CD4-positive, alpha-beta memory T cell (primary cell): ENCODE data around the gene HMOX1. TPM values are rescaled to one million over a fixed set of nuclear protein-coding genes. Genes with fewer than 3 reads are reported as not detected.

Source experiments
- CTCF ChIA-PET: fragments of 350-600 bp; sonication (Branson Sonifier 250); formaldehyde crosslinking; loops from one replicate; lab custom pipeline; 2021; ENCODE audit warnings: inconsistent platforms; ENCODE audit not compliant: partially characterized antibody; lab: Charles Lee
- POLR2A ChIA-PET: fragments of 350-600 bp; sonication (Branson Sonifier 250); formaldehyde crosslinking; loops from one replicate; lab custom pipeline; 2021; ENCODE audit not compliant: partially characterized antibody; lab: Charles Lee
- DNase-seq, 5 donors: peaks; one replicate each; pipeline versions ENCODE4 v3.0.0 to v3.0.0-alpha.2; 2020 to 2022; ENCODE audit warnings: mixed read lengths in 1 of 5
- H3K27ac ChIP-seq: one replicate; pipeline ENCODE4 v1.7.0; 2013; ENCODE audit warnings: low read depth, low read length
- H3K27me3 ChIP-seq: 2 replicates; pipeline ENCODE4 v1.7.0; 2013; ENCODE audit warnings: mild to moderate bottlenecking, low read length, moderate library complexity; ENCODE audit not compliant: insufficient read depth
- H3K36me3 ChIP-seq: 2 replicates; pipeline ENCODE4 v1.7.0; 2013; ENCODE audit warnings: mild to moderate bottlenecking, low read length, moderate library complexity; ENCODE audit not compliant: insufficient read depth
- H3K4me1 ChIP-seq: 2 replicates; pipeline ENCODE4 v1.7.0; 2013; ENCODE audit warnings: mild to moderate bottlenecking, low read length, moderate library complexity; ENCODE audit not compliant: insufficient read depth
- H3K4me3 ChIP-seq, 2 donors: one replicate each; pipeline ENCODE4 v1.7.0; 2013; ENCODE audit warnings: low read length in 2 of 2, mild to moderate bottlenecking in 1 of 2
- H3K9me3 ChIP-seq, 2 donors: one replicate each; pipeline ENCODE4 v1.7.0; 2013; ENCODE audit warnings: low read length in 2 of 2, control low read depth in 1 of 2; ENCODE audit not compliant: control insufficient read depth in 1 of 2
- H3K27ac Mint-ChIP-seq, 7 donors: one replicate each; pipeline ENCODE4 v1.8.0; 2020 to 2021; ENCODE audit warnings: mixed read lengths in 7 of 7, mild to moderate bottlenecking in 6 of 7, inconsistent platforms in 3 of 7, moderate library complexity in 3 of 7
- H3K27me3 Mint-ChIP-seq, 2 donors: one replicate each; pipeline ENCODE4 v1.8.0; 2020 to 2021; ENCODE audit warnings: mixed read lengths in 2 of 2
- H3K36me3 Mint-ChIP-seq, 2 donors: one replicate each; pipeline ENCODE4 v1.8.0; 2020 to 2021; ENCODE audit warnings: mixed read lengths in 2 of 2, inconsistent platforms in 1 of 2, mild to moderate bottlenecking in 1 of 2
- H3K4me1 Mint-ChIP-seq, 4 donors: one replicate each; pipeline ENCODE4 v1.8.0; 2020 to 2021; ENCODE audit warnings: mixed read lengths in 4 of 4, mild to moderate bottlenecking in 1 of 4
- H3K4me3 Mint-ChIP-seq, 8 donors: one replicate each; pipeline ENCODE4 v1.8.0; 2020 to 2021; ENCODE audit warnings: mixed read lengths in 8 of 8, mild to moderate bottlenecking in 7 of 8, moderate library complexity in 6 of 8, inconsistent platforms in 3 of 8
- H3K9me3 Mint-ChIP-seq, 8 donors: one replicate each; pipeline ENCODE4 v1.8.0; 2020 to 2021; ENCODE audit warnings: mixed read lengths in 8 of 8, mild to moderate bottlenecking in 5 of 8, inconsistent platforms in 3 of 8, moderate library complexity in 1 of 8
- intact Hi-C: fragments of 100-400 bp; cut with micrococcal nuclease; formaldehyde crosslinking; loops from one replicate; pipeline ENCODE4 v1.15.1; 2023
- polyA plus RNA-seq, 2 donors: library from polyadenylated mRNA; unstranded; fragments of 300-500 nt; fragmentation: Illumina TruSeq; gene quantifications; one replicate each; pipeline ENCODE4 v1.2.3, GENCODE V29; 2021
- total RNA-seq, 2 experiments: library from RNA; stranded (reverse); gene quantifications; one replicate each; pipeline ENCODE4 v1.2.3, GENCODE V29; 2021

HMOX1 gene
- total and polyA plus RNA-seq, 4 experiments from 2014 or later, result 0.20 to 8.3 (median 7.7) TPM; not detected in 1

GRCh38 chr22:35431483-35432227 is 50.8 kb downstream of the HMOX1 start:
- POLR2A ChIA-PET, result no interaction called here
- Mint-ChIP-seq H3K4me1 (peaks cover 0 to 3% (median 2%) of the 10 kb centered on the region in 4 donors), H3K27ac (peak overlapping the region in 1 of 7 donors; percentile 11), H3K9me3 (peaks cover 0 to 14% (median 2%) of the 10 kb centered on the region in 8 donors), H3K36me3 (peaks cover 19 to 24% of the 10 kb centered on the region in 2 donors), H3K4me3 (no peak overlapping the region), H3K27me3 (no peaks in the 10 kb centered on the region)
- peaks cover 0 to 12% of the 10 kb centered on the region in 2 donors for H3K9me3 ChIP-seq
- H3K4me1 ChIP-seq, result no peaks in the 10 kb centered on the region
- H3K36me3 ChIP-seq, result peaks cover 11% of the 10 kb centered on the region
- H3K27ac ChIP-seq, result no peak overlapping the region
- intact Hi-C loops, result loop anchor here (2.0 kb wide), 1 partner anchor 693 kb away; no protein-coding TSS in a partner anchor
- CTCF ChIA-PET, result interaction anchor here (0.6 to 6.1 kb wide), 7 partner anchors 9 to 199 kb away, joined by 3 to 49 read pairs (median 4); no protein-coding TSS in a partner anchor
- H3K4me3 ChIP-seq, result no peak overlapping the region
- no peaks in the 10 kb centered on the region for H3K27me3 ChIP-seq
- no peak for DNase-seq

DNA sequence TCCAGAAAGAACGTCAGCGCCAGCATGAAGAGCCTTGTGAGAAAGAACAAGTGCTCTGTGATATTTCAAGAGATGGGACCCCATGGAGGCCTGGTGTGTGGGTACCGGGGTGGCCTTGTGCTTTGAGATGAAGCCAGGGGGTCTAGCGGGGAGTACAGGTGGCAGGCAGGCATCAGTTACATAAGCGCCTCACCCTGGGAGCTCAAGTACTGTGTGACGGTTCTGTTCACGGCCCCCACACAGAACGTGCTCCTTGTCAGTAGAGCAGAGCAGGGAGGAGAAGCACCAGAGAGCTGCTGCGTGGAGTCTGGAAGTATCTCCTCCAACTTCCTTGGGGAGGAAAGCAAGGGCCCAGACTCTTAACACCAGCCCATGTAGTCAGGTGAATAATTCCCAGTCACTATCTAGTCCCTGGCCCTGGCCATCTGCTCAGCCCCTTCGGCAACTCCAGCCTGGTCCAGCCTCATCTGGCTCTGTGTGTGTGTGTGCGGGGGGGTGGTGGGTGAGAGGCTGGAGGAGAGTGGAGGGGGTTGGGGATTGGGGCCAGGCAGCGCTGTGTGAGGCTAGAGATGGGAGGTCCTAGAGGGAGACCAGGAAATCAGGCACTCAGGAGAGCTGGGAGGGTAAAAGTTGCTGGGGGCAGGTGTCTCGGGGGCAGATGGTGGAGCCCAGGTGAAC is 51.5 kb downstream of the HMOX1 start:
- H3K4me1 Mint-ChIP-seq, result no peaks in the 10 kb centered on the region
- H3K27me3 ChIP-seq, result no peaks in the 10 kb centered on the region
- peaks cover 13 to 21% of the 10 kb centered on the region in 2 donors for H3K36me3 Mint-ChIP-seq
- POLR2A ChIA-PET, result no interaction called here
- peak overlapping the region in 1 of 7 donors; percentile 11 for H3K27ac Mint-ChIP-seq
- peaks cover 0 to 12% of the 10 kb centered on the region in 2 donors for H3K9me3 ChIP-seq
- H3K9me3 Mint-ChIP-seq, result peaks cover 0 to 14% (median 2%) of the 10 kb centered on the region in 8 donors
- H3K4me1 ChIP-seq, result no peaks in the 10 kb centered on the region
- no peak overlapping the region for H3K4me3 ChIP-seq
- CTCF ChIA-PET, result interaction anchor here (1.0 to 6.1 kb wide), 3 partner anchors 13 to 151 kb away, joined by 3 to 49 read pairs (median 4); no protein-coding TSS in a partner anchor
- H3K4me3 Mint-ChIP-seq, result no peak overlapping the region
- intact Hi-C loops, result no loop called here
- H3K27ac ChIP-seq, result no peak overlapping the region
- H3K36me3 ChIP-seq, result peaks cover 8% of the 10 kb centered on the region
- no peaks in the 10 kb centered on the region for H3K27me3 Mint-ChIP-seq
- no peak for DNase-seq

DNA sequence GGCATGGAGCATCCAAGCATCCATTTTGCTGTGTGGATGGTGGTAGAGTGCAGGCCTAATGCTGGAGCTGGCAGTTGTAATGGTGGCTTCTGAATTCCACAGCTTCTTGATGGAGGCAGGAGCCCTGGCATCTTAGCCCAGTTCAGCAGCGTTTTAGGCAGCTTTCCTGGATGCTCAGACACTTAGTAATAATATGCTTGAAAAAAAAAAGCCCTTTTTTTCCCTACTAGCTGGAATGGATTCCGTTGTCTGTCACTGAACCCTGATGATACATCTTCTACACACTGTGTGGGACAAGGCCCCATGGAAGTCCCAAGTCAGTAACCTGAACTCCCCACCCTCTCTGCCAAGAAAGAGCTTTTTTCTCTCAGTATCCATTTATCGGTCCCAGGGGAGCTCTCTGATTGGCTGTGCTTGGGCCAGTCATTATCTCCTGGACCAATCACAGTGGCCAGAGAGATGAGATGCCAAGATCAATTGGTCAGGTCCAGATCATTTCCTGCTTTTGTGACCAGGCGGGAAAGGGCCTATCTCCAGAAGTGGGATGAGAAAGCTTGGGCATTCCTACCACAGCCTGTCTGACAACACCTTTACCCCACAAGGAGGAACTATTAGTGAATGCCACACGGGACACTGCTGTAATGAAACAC is 53.3 kb downstream of the HMOX1 start:
- Histone ChIP-seq H3K27ac (no peak overlapping the region), H3K36me3 (peaks cover 8% of the 10 kb centered on the region), H3K4me1 (no peaks in the 10 kb centered on the region), H3K4me3 (no peak overlapping the region), H3K9me3 (peaks cover 0 to 12% of the 10 kb centered on the region in 2 donors), H3K27me3 (no peaks in the 10 kb centered on the region)
- ChIA-PET POLR2A (no interaction called here), CTCF (interaction anchor here (6.1 kb wide), 1 partner anchor 149 kb away, joined by 49 read pairs; no protein-coding TSS in a partner anchor)
- Mint-ChIP-seq H3K4me3 (no peak overlapping the region), H3K36me3 (peaks cover 13 to 32% of the 10 kb centered on the region in 2 donors), H3K27me3 (no peaks in the 10 kb centered on the region), H3K4me1 (no peaks in the 10 kb centered on the region), H3K9me3 (peaks cover 0 to 14% (median 3%) of the 10 kb centered on the region in 8 donors), H3K27ac (peak overlapping the region in 1 of 7 donors; percentile 49)
- intact Hi-C loops, result no loop called here
- DNase-seq, result no peak

DNA sequence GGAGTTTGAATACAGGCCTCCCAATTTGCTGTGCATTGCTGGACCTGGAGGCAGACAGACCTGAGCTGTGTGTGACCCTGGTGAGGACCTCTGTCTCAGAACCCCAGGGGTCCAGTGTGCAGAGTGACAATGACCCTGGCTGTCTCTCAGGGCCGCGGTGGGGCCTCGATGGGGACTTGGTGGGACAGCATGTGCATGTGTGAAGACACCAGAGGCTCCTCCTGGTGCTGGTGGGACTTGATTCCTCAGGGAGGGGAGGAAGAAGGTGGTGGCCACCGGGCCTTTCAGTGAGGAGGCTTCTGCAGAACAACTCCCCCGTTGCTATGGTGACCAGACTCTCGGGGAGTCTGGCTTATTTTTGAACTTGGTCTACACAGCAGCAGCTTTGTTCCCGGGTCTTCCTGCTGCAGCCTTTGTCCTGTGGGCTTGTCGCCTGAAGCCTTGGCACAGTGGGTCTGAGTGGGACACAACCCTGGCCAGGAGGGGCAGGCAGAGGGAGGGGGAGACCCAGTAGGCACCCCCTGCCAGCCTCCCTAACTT is 54.4 kb downstream of the HMOX1 start:
- H3K4me3 ChIP-seq, result no peak overlapping the region
- Mint-ChIP-seq H3K36me3 (peaks cover 13 to 34% of the 10 kb centered on the region in 2 donors), H3K27ac (no peak overlapping the region), H3K9me3 (peaks cover 0 to 14% (median 3%) of the 10 kb centered on the region in 8 donors), H3K27me3 (no peaks in the 10 kb centered on the region), H3K4me3 (no peak overlapping the region), H3K4me1 (no peaks in the 10 kb centered on the region)
- peaks cover 8% of the 10 kb centered on the region for H3K36me3 ChIP-seq
- CTCF ChIA-PET, result interaction anchor here (0.7 kb wide), 1 partner anchor 114 kb away, joined by 3 read pairs; no protein-coding TSS in a partner anchor
- H3K9me3 ChIP-seq, result peaks cover 0 to 12% of the 10 kb centered on the region in 2 donors
- no peaks in the 10 kb centered on the region for H3K27me3 ChIP-seq
- no peaks in the 10 kb centered on the region for H3K4me1 ChIP-seq
- no peak overlapping the region for H3K27ac ChIP-seq
- POLR2A ChIA-PET, result no interaction called here
- no peak for DNase-seq
- intact Hi-C loops, result no loop called here

DNA sequence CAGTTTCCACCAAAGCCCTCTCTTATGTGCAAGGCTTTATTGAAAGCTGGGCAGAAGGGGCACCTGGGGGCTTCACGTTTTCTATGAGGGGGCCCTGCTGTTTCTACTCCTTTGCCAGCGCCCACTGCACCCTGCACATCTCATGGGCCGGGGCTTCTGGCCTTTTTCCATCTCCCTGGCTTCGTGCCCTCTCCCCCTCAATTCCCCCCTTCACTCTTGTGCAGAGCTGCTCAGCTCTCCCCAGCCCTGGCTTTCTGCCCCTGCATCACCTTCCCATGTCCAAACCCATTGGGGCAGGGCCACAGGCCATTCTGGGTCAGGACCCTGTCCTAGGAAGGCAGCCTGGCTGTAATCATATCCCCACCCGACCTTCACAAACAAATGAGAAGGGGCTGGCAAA is 55.5 kb downstream of the HMOX1 start:
- POLR2A ChIA-PET, result no interaction called here
- Histone ChIP-seq H3K27ac (no peak overlapping the region), H3K27me3 (no peaks in the 10 kb centered on the region), H3K9me3 (peaks cover 0 to 12% of the 10 kb centered on the region in 2 donors), H3K36me3 (peaks cover 8% of the 10 kb centered on the region), H3K4me1 (no peaks in the 10 kb centered on the region), H3K4me3 (no peak overlapping the region)
- no peak overlapping the region for H3K27ac Mint-ChIP-seq
- H3K36me3 Mint-ChIP-seq, result peaks cover 13 to 34% of the 10 kb centered on the region in 2 donors
- peaks cover 0 to 14% (median 3%) of the 10 kb centered on the region in 8 donors for H3K9me3 Mint-ChIP-seq
- intact Hi-C loops, result no loop called here
- no peak overlapping the region for H3K4me3 Mint-ChIP-seq
- no peaks in the 10 kb centered on the region for H3K4me1 Mint-ChIP-seq
- CTCF ChIA-PET, result no interaction called here
- DNase-seq, result no peak
- H3K27me3 Mint-ChIP-seq, result no peaks in the 10 kb centered on the region

DNA sequence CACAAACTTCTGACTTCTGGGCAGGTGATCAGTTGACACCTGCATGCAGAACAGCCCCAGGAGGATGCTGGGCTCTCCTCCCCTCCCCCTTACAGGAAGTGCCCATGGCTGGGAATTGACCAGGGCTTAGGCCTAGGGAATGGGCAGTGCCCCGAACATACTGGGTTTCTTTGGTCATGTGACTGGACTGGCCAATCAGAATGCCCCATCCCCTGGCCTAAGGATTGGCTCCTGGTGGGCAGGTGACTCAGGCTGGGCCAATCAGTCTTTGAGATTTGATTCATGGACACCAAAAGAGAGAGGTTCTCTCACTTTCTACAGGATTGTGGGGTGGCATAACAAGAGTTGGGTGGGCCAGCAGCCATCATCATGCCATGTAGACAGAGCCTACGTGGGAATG is 56.2 kb downstream of the HMOX1 start:
- Mint-ChIP-seq H3K4me1 (no peaks in the 10 kb centered on the region), H3K36me3 (peaks cover 10 to 30% of the 10 kb centered on the region in 2 donors), H3K27ac (no peak overlapping the region), H3K4me3 (no peak overlapping the region), H3K27me3 (no peaks in the 10 kb centered on the region), H3K9me3 (peaks cover 0 to 13% (median 3%) of the 10 kb centered on the region in 8 donors)
- ChIA-PET POLR2A (no interaction called here), CTCF (no interaction called here)
- intact Hi-C loops, result no loop called here
- no peak overlapping the region for H3K4me3 ChIP-seq
- no peak overlapping the region for H3K27ac ChIP-seq
- H3K36me3 ChIP-seq, result peaks cover 8% of the 10 kb centered on the region
- no peak for DNase-seq
- no peaks in the 10 kb centered on the region for H3K27me3 ChIP-seq
- H3K9me3 ChIP-seq, result peaks cover 0 to 12% of the 10 kb centered on the region in 2 donors
- no peaks in the 10 kb centered on the region for H3K4me1 ChIP-seq
